Suprapubic skin (tissue), 4 donors: ENCODE measurements around the gene RTF2.
"Not testable (repeated sequence)": the region's sequence is repeated elsewhere in the genome, so short reads cannot be mapped to it uniquely, and the experiment has no call there.

Source experiments
- CTCF ChIP-seq, 2 donors: fragments of 200-600 bp in 1 of 2; fragments of 450-650 bp in 1 of 2; sonication (generic) in 1 of 2; IDR thresholded peaks; one replicate each; pipeline ENCODE4 v1.5.1; 2016 to 2019; ENCODE audit warnings: antibody characterized with exemption in 2 of 2, mild to moderate bottlenecking in 1 of 2, moderate library complexity in 1 of 2
- POLR2A ChIP-seq, 2 donors: fragments of 450-650 bp; IDR thresholded peaks; one replicate each; pipeline ENCODE4 v1.6.1; 2017; ENCODE audit warnings: antibody characterized with exemption in 2 of 2, mild to moderate bottlenecking in 2 of 2, moderate library complexity in 2 of 2
- POLR2AphosphoS5 ChIP-seq, 3 donors: sonication (generic); formaldehyde crosslinking; IDR thresholded peaks; one replicate each; pipeline ENCODE4 v1.6.1; 2017; ENCODE audit warnings: antibody characterized with exemption in 3 of 3

- not testable (repeated sequence) for TF ChIP-seq POLR2AphosphoS5, CTCF, POLR2A (IDR thresholded peaks at IDR 0.05)
Measured at GRCh38 chr20:56524444-56524843, 56.0 kb downstream of the RTF2 start, which contains the start of gene FAM209A.
